Measurements from ENCODE around the gene TKTL1. TPM values are rescaled to one million over a fixed set of nuclear protein-coding genes. Genes with fewer than 3 reads are reported as not detected.

The TKTL1 gene
- total RNA-seq, 4 donors from 2014 or later, result not detected

- intact Hi-C loops (cut with DNase I; ENCODE audit: low total_unique reads) (no loop called here), in situ Hi-C loops (cut with MboI; ENCODE audit: low pct_ligation_motif_present in 1 of 4, low pct_unique_long_range_greater_than_20kb in 1 of 4, low sequenced_read_pairs in 3 of 4) (no loop called here)
- peak overlapping the region; percentile 95 to 99 (median 97) for H3K27ac ChIP-seq
- no peak for DNase-seq
- TF ChIP-seq POLR2AphosphoS5 (IDR thresholded peaks at IDR 0.05) (peak in 1 of 3 donors; percentile 5), CTCF (IDR thresholded peaks at IDR 0.05) (no peak)
- H3K4me1 ChIP-seq, result peaks cover 0 to 31% (median 7%) of the 10 kb centered on the region in 4 donors
- 84% methylated on average over 31 of the region's 31 CpGs; no CpG with 5 or more reads in 1 of the 2 donors for WGBS, 2 donors (ENCODE audit: low coverage in 1 of 2)
- H3K27me3 ChIP-seq, result peaks cover 14% of the 10 kb centered on the region
- H3K9me3 ChIP-seq, result no peaks in the 10 kb centered on the region
- H3K4me3 ChIP-seq, result peak overlapping the region in 2 of 4 donors; percentile 35 to 63
- H3K36me3 ChIP-seq, result no peaks in the 10 kb centered on the region
These were observed 72.1 kb downstream of the TKTL1 start for GRCh38 chrX:154367474-154368308.

- DNase-seq, result peak; percentile 75
- 42% methylated on average over 14 of the region's 16 CpGs; no CpG with 5 or more reads in 1 of the 2 donors for WGBS, 2 donors (ENCODE audit: low coverage in 1 of 2)
- in situ Hi-C loops (cut with MboI; ENCODE audit: low pct_ligation_motif_present in 1 of 4, low pct_unique_long_range_greater_than_20kb in 1 of 4, low sequenced_read_pairs in 3 of 4), result no loop called here
- no peaks in the 10 kb centered on the region for H3K36me3 ChIP-seq
- peaks cover 0 to 40% (median 9%) of the 10 kb centered on the region in 4 donors for H3K4me1 ChIP-seq
- peaks cover 14% of the 10 kb centered on the region for H3K27me3 ChIP-seq
- intact Hi-C loops (cut with DNase I; ENCODE audit: low total_unique reads), result no loop called here
- peak overlapping the region; percentile 95 to 99 (median 97) for H3K27ac ChIP-seq
- H3K9me3 ChIP-seq, result no peaks in the 10 kb centered on the region
- no peak for TF ChIP-seq EP300 (IDR thresholded peaks at IDR 0.05; ENCODE audit: low read depth)
- TF ChIP-seq POLR2A (IDR thresholded peaks at IDR 0.05), result no peak
- no peak for TF ChIP-seq CTCF (IDR thresholded peaks at IDR 0.05)
- peak in 2 of 3 donors; percentile 17 to 36 for TF ChIP-seq POLR2AphosphoS5 (IDR thresholded peaks at IDR 0.05)
- peak overlapping the region; percentile 28 to 63 (median 42) for H3K4me3 ChIP-seq
These were observed 73.2 kb downstream of the TKTL1 start for GRCh38 chrX:154368630-154369448.

GRCh38 chrX:154369449-154370299 lies 74.1 kb downstream of the TKTL1 start:
- Histone ChIP-seq H3K27me3 (peaks cover 14% of the 10 kb centered on the region), H3K4me1 (peaks cover 0 to 45% (median 10%) of the 10 kb centered on the region in 4 donors), H3K4me3 (peak overlapping the region; percentile 48 to 64 (median 56)), H3K9me3 (no peaks in the 10 kb centered on the region), H3K27ac (peak overlapping the region; percentile 95 to 99 (median 97)), H3K36me3 (no peaks in the 10 kb centered on the region)
- in situ Hi-C loops (cut with MboI; ENCODE audit: low pct_ligation_motif_present in 1 of 4, low pct_unique_long_range_greater_than_20kb in 1 of 4, low sequenced_read_pairs in 3 of 4) (no loop called here), intact Hi-C loops (cut with DNase I; ENCODE audit: low total_unique reads) (no loop called here)
- peak; percentile 46 to 64 (median 54) for TF ChIP-seq POLR2AphosphoS5 (IDR thresholded peaks at IDR 0.05)
- no peak for TF ChIP-seq POLR2A (IDR thresholded peaks at IDR 0.05)
- DNase-seq, result peak; percentile 64
- 48% methylated on average over 12 of the region's 13 CpGs; no CpG with 5 or more reads in 1 of the 2 donors for WGBS, 2 donors (ENCODE audit: low coverage in 1 of 2)

GRCh38 chrX:154370300-154371016 lies 74.9 kb downstream of the TKTL1 start:
- peak overlapping the region; percentile 48 to 64 (median 56) for H3K4me3 ChIP-seq
- no peak for DNase-seq
- H3K27me3 ChIP-seq, result peaks cover 14% of the 10 kb centered on the region
- intact Hi-C loops (cut with DNase I; ENCODE audit: low total_unique reads), result no loop called here
- H3K27ac ChIP-seq, result peak overlapping the region; percentile 95 to 99 (median 97)
- in situ Hi-C loops (cut with MboI; ENCODE audit: low pct_ligation_motif_present in 1 of 4, low pct_unique_long_range_greater_than_20kb in 1 of 4, low sequenced_read_pairs in 3 of 4), result no loop called here
- no peaks in the 10 kb centered on the region for H3K36me3 ChIP-seq
- 66% methylated on average over 32 of the region's 63 CpGs; no CpG with 5 or more reads in 1 of the 2 donors for WGBS, 2 donors (ENCODE audit: low coverage in 1 of 2)
- peaks cover 0 to 45% (median 12%) of the 10 kb centered on the region in 4 donors for H3K4me1 ChIP-seq
- no peaks in the 10 kb centered on the region for H3K9me3 ChIP-seq
- no peak for TF ChIP-seq POLR2AphosphoS5 (IDR thresholded peaks at IDR 0.05)
- TF ChIP-seq CTCF (IDR thresholded peaks at IDR 0.05), result no peak
- no peak for TF ChIP-seq EP300 (IDR thresholded peaks at IDR 0.05; ENCODE audit: low read depth)
- no peak for TF ChIP-seq POLR2A (IDR thresholded peaks at IDR 0.05)

Measured in transverse colon (tissue), 4 donors.